22Rv1 (cell line): Measurements from ENCODE around the gene TRA2A.
"Not testable (repeated sequence)": the region's sequence is repeated elsewhere in the genome, so short reads cannot be mapped to it uniquely, and the experiment has no call there.

Experiments
- H3K27ac ChIP-seq: fragments of 450-650 bp; 2 replicates; pipeline ENCODE4 v1.5.1; 2017
- ZFX ChIP-seq: fragments of 450-650 bp; IDR thresholded peaks from 2 replicates; pipeline ENCODE4 v1.6.1; 2017; ENCODE audit warnings: antibody characterized with exemption, borderline replicate concordance
- TF ChIP-seq, protein P1 (sequence below): fragments of 450-650 bp; IDR thresholded peaks from 2 replicates; pipeline ENCODE4 v1.5.1; 2017; ENCODE audit warnings: mild to moderate bottlenecking

Gene TRA2A

DNA sequence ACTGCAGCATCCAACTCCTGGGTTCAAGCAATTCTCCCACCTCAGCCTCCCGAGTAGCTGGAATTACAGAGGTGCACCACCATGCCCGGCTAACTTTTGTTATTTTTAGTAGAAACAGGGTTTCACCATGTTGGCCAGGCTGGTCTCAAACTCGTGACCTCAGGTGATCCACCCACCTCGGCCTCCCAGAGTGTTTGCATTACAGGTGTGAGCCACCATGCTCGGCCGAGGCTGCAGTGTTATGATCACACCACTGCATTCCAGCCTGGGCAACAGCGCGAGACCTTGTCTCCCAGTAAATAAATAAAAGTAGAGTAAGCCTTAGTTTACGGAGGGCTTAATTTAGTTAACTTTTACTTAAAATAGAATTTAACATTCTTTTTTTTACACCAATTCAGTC is 37.8 kb downstream of the TRA2A start:
- H3K27ac ChIP-seq, result no peak overlapping the region
- TF ChIP-seq, protein P1, sequence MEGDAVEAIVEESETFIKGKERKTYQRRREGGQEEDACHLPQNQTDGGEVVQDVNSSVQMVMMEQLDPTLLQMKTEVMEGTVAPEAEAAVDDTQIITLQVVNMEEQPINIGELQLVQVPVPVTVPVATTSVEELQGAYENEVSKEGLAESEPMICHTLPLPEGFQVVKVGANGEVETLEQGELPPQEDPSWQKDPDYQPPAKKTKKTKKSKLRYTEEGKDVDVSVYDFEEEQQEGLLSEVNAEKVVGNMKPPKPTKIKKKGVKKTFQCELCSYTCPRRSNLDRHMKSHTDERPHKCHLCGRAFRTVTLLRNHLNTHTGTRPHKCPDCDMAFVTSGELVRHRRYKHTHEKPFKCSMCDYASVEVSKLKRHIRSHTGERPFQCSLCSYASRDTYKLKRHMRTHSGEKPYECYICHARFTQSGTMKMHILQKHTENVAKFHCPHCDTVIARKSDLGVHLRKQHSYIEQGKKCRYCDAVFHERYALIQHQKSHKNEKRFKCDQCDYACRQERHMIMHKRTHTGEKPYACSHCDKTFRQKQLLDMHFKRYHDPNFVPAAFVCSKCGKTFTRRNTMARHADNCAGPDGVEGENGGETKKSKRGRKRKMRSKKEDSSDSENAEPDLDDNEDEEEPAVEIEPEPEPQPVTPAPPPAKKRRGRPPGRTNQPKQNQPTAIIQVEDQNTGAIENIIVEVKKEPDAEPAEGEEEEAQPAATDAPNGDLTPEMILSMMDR, result no peak
- TF ChIP-seq ZFX, result no peak

DNA sequence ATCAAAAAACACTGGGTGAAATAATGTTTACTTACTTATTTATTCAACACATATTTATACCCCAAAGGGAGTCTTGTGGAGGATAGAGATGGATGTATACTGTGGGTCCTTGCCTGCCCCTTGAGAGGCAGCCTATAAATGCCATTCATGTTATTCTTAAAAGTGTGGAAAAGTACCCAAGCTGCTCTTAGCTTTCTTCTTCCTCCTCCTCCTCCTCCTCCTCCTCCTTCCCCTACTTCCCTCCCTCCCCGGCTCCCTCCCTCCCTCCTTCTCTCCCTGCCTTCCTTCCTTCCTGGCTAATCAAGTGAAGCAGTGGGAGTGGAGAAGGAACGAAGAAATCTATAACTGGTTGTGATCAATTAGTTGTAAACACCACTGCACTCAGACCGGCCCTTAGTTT is 40.3 kb downstream of the TRA2A start:
- no peak for TF ChIP-seq ZFX
- TF ChIP-seq, protein P1, result no peak
- H3K27ac ChIP-seq, result no peak overlapping the region

DNA sequence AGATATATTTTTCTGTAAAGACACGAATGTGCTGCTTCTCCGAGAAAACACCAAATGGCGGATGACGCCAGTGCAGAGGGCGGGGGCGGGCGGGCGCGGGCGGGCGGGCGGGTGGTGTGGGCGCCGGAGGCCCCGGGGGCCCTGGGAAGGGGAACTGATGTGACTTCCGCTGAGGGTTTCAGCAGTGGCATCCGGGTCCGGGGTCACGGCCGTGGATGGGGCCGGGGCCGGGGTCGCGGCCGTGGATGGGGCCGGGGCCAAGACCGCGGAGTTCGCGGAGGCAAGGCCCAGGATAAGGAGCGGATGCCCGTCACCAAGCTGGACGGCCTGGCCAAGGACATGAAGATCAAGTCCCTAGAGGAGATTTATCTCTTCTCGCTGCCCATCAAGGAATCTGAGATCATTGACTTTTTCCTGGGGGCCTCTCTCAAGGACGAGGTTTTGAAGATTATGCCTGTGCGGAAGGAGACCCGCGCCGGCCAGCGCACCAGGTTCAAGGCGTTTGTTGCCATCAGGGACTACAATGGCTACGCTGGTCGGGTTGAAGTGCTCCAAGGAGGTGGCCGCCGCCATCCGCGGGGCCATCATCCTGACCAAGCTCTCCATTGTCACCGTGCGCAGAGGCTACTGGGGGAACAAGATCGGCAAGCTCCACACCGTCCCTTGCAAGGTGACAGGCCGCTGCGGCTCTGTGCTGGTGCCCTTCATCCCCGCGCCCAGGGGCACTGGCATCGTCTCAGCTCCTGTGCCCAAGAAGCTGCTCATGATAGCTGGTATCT is 41.2 kb downstream of the TRA2A start:
- TF ChIP-seq, protein P1, result no peak
- no peak for TF ChIP-seq ZFX
- H3K27ac ChIP-seq, result no peak overlapping the region

DNA sequence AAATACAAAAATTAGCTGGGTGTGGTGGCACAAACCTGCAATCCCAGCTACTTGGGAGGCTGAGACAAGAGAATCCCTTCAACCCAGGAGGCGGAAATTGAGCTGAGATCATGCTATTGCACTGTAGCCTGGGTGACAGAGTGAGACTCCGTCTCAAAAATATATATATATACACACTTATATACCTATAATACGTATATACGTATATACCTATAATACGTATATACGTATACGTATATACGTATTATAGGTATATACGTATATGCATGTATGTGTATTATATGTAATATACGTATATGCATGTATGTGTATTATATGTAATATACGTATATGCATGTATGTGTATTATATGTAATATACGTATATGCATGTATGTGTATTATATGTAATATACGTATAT is 43.1 kb downstream of the TRA2A start:
- not testable (repeated sequence) for H3K27ac ChIP-seq

DNA sequence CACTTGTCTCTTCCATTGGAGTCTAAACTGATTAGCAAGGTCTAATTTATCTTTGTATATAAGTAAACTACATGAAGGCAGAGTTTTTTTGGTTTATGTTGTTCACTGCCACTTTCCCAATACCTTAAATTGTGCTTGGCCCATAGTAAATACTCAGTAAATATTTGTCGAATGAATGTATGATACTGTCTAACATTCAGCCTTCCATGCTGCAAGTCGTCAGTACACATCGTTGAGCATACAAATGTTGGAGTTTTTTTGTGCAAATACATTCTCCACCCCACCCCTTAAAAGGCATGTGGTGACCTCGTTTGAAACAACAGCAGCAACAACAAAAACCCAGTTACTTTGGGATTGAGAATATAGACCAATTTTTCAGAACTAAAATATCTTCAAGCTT is 44.1 kb downstream of the TRA2A start:
- no peak for TF ChIP-seq ZFX
- TF ChIP-seq, protein P1, result no peak
- no peak overlapping the region for H3K27ac ChIP-seq

DNA sequence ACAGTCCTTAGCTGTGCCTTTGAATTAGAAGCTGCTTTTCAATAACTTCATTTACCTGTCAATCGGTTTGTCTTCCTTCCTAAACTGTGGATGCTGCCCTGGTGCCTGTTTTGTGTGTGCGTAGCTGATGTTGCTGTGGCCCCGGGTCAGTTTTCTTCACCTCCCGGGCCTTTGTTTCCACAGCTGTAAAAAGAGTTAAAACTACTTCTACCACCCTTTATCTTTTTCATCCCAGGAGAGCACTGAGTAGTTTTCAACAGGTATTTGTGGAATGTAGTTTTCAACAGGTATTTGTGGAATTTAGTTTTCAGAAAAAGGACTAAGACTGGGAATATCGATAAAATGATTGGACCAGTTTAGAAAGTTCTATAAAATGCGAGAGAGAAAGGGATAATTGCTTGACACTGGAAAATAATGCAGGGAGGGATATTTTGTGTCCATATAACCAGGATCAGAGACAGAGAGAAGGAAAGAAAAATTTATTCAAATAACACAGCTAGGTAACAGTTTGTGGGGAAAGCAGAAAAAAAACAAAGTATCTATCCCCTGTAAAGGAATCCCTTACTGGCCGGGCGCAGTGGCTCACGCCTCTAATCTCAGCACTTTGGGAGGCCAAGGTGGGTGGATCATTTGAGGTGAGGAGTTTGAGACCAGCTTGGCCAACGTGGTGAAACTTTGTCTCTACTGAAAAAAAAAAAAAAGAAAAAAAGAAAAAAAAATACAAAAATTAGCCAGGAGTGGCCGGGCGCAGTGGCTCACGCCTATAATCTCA is 45.6 kb downstream of the TRA2A start:
- H3K27ac ChIP-seq, result no peak overlapping the region
- TF ChIP-seq ZFX, result no peak
- TF ChIP-seq, protein P1, result no peak

DNA sequence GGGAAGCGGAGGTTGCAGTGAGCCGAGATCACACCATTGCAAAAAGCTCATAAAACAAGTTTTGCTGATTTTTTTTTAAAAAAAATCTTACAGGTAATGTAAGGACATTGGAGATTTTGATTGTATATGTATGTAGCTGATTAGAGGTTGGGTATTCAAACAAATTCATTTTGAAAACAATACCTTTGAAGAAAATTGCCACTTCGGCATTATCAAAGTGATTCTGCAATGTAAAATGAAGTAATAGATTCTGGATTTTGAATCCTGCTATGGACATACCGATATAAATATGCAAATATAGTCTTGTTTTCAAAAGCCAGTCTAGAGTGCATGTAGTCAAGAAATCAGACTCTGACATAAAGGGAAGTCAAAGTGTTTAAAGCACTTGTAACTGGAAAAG is 49.1 kb downstream of the TRA2A start:
- TF ChIP-seq, protein P1, result no peak
- TF ChIP-seq ZFX, result no peak
- H3K27ac ChIP-seq, result no peak overlapping the region
